ENCODE data around the gene CARMIL3.

CARMIL3 gene

DNA sequence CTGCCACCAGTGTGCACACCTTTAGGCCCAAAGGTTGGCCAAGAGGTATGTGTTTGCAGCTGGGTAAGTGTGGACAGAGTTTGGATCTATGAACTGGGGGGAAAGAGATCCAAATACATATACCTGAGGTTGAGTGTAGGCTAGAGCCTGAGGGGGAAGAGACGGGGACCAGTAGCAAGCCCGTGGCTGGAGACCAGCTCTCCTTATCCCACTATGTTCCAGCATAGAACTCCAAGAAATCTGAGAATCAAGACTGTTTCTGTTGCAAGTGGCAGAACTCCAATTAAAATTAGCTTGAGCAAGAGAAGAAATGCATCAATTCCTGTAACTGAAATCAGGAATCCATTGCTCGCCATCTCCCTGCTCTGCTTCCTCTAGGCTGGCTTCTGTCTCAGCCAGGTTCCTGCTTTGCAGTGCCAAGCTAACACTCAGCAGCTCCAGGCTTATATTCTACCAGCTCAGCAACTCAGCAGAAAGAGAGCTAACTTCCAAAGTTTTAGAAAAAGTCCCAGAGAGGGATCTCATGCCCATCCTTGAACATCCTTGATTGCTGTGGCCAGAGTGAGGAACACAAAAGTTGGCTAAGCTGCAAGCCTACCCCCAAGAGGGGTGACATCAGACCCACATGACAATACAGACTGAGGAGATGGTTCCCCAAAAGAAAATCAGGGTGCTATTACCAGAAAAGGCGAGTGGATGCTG lies 40.8 kb downstream of the CARMIL3 start:
- peaks cover 7% of the 10 kb centered on the region for H3K27me3 Mint-ChIP-seq (ENCODE audit: low read depth)
- H3K9me3 Mint-ChIP-seq, result no peaks in the 10 kb centered on the region
- H3K4me1 Mint-ChIP-seq, result peaks cover 28% of the 10 kb centered on the region
- H3K4me3 Mint-ChIP-seq, result peak overlapping the region; percentile 94 to 97 (median 95)
- peak overlapping the region; percentile 65 to 87 (median 66) for H3K27ac Mint-ChIP-seq
- TF ChIP-seq, protein P1, sequence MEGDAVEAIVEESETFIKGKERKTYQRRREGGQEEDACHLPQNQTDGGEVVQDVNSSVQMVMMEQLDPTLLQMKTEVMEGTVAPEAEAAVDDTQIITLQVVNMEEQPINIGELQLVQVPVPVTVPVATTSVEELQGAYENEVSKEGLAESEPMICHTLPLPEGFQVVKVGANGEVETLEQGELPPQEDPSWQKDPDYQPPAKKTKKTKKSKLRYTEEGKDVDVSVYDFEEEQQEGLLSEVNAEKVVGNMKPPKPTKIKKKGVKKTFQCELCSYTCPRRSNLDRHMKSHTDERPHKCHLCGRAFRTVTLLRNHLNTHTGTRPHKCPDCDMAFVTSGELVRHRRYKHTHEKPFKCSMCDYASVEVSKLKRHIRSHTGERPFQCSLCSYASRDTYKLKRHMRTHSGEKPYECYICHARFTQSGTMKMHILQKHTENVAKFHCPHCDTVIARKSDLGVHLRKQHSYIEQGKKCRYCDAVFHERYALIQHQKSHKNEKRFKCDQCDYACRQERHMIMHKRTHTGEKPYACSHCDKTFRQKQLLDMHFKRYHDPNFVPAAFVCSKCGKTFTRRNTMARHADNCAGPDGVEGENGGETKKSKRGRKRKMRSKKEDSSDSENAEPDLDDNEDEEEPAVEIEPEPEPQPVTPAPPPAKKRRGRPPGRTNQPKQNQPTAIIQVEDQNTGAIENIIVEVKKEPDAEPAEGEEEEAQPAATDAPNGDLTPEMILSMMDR (IDR thresholded peaks at IDR 0.05; ENCODE audit: unreplicated experiment in 3 of 3), result no peak
- no peaks in the 10 kb centered on the region for H3K36me3 Mint-ChIP-seq (ENCODE audit: low read depth)

DNA sequence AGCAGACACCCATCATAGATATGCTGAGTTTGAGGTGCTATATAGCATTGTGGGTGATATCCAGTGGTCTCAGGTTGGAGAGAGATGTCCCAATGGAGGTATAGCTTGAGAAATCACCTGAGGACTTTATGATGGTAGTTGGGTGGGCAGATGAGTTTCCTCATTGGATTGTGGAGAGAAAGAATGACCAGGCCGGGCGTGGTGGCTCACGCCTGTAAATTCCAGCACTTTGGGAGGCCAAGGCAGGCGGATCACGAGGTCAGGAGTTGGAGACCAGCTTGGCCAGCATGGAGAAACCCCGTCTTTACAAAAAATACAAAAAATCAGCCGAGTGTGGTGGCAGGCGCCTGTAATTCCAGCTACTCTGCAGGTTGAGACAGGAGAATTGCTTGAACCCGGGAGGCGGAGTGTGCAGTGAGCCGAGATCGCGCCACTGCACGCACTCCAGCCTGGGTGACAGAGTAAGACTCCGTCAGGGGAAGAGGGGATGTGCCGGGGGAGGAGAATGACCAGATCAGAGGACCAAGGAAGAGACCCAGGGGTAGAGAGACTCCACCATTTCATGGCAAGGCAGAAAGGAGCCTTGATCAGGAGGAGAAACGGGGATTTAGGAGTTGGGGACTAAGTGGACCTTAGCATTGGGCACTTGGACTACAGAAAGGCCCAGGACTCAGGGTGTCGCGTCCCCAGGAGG lies 41.5 kb downstream of the CARMIL3 start:
- Mint-ChIP-seq H3K27me3 (ENCODE audit: low read depth) (peaks cover 7% of the 10 kb centered on the region), H3K27ac (peak overlapping the region; percentile 65 to 87 (median 66)), H3K4me1 (peaks cover 28% of the 10 kb centered on the region), H3K9me3 (no peaks in the 10 kb centered on the region), H3K4me3 (peak overlapping the region; percentile 94 to 97 (median 95)), H3K36me3 (ENCODE audit: low read depth) (no peaks in the 10 kb centered on the region)
- TF ChIP-seq, protein P1 (IDR thresholded peaks at IDR 0.05; ENCODE audit: unreplicated experiment in 3 of 3), result no peak

DNA sequence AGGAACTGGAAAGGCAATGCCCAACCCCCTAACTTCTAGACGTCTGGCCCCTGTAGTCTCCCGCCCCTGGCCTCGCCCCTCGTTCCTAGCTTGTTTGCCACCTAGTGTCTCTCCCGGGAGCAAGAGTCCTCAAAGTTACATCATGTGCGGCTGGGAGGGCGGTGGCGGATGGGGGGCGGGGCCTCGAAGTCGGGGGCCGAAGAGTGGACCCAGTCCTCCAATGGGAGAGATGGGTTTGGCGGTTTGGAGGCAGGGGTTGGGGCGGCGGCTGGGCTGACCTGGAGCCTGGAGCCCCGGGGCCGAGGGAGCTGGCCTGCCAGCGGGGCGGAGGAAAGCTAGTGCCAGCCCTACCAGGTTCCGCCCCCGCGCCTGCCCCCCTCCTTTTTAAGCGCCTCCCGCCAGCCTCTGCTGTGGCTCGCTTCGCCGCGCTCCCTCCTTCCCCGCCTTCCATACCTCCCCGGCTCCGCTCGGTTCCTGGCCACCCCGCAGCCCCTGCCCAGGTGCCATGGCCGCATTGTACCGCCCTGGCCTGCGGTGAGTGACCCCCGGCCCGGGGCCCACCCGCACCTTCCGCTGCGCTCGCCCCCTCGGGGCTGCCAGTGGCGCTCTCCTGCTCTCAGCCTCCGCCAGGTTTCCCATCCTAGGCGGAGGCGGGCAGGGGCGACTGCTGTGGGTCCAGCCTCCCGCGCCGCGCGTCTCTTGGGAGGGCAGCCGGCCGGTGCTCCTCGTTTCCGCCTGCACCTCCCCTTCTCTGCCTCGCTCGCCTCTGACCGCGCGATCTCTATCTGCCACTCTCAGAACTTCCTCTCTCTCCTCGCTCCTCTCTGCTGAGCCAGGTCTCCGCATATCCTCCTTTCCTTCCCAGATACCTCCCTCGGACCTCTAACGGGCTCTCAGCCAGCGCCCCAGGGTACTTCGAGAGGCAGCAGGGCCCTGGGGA lies 42.4 kb downstream of the CARMIL3 start, which contains the start of gene PCK2:
Gene PCK2 (plus strand): TSS at position 411 of the 940 bp plus-strand sequence. CDS start 95 bp downstream, at position 506.
- TF ChIP-seq, protein P1 (IDR thresholded peaks at IDR 0.05; ENCODE audit: unreplicated experiment in 3 of 3), result peak in 1 of 3 experiments; percentile 6
- H3K4me1 Mint-ChIP-seq, result peaks cover 28% of the 10 kb centered on the region
- H3K27me3 Mint-ChIP-seq (ENCODE audit: low read depth), result peaks cover 7% of the 10 kb centered on the region
- no peaks in the 10 kb centered on the region for H3K36me3 Mint-ChIP-seq (ENCODE audit: low read depth)
- H3K27ac Mint-ChIP-seq, result peak within 1 kb of the TSS; percentile 89 to 96 (median 90)
- no peaks in the 10 kb centered on the region for H3K9me3 Mint-ChIP-seq
- H3K4me3 Mint-ChIP-seq, result peak within 1 kb of the TSS; percentile 94 to 97 (median 95)

DNA sequence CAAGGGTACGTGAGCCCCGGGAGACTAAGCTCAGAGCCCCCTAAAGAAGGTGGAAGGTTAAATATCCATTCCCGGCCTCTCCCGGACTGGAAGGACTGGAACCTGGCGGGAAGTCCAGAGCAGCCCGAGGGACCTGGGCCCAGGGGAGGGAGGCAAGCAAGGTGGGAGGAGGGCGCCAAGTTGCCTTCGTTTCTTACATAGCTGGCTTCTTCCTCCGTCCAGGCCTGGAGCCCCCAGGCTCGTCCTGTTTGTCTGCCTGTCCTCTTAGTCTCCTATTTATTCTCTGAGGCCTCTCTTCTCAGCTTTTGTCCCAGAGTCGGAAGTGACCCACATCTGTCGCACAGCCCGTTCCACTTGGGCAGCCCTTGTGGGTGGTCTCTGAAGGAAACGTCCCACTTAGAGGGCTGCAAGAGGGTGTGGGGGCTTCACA lies 43.0 kb downstream of the CARMIL3 start:
- Mint-ChIP-seq H3K4me1 (peaks cover 28% of the 10 kb centered on the region), H3K9me3 (no peaks in the 10 kb centered on the region), H3K27ac (peak overlapping the region; percentile 89 to 96 (median 90)), H3K4me3 (peak overlapping the region; percentile 94 to 97 (median 95)), H3K36me3 (ENCODE audit: low read depth) (no peaks in the 10 kb centered on the region), H3K27me3 (ENCODE audit: low read depth) (peaks cover 7% of the 10 kb centered on the region)
- TF ChIP-seq, protein P1 (IDR thresholded peaks at IDR 0.05; ENCODE audit: unreplicated experiment in 3 of 3), result no peak

DNA sequence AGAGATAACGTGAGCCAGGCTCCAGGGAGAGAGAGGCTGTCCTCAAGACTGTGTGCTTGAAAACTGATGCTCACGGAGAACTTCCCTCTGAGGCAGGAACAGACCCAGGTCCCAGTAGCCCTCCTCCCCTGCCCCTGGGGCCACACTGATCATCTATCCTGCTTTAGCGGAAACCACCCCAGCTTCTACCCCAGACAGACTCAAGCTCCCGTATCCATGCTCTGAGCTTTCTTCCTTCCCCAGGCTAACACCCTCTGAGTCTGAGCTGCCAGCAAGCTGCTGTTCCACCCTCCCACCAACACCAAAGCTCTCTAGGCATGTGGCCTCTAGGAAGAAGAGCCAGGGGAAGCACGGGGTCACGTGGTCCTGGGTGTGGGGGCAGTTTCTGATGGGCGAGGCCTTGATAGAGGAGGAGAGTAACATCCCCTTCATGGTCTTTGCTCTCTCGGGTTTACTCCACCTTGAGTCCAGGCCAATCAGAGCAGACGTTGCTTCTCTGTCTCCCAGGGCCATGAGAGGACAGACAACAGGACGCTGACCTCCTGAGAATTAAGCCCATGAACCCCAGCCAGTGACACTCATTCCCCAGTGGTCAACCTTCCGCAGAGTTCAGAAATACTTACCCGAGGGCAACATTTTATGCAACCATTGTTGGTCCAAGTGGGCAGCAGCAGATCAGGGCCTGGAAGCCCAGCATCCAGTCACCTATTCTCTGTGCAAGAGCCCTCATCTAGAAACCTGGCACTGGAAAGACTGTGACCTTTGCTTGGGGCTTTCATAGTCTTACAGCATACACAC lies 43.7 kb downstream of the CARMIL3 start:
- H3K36me3 Mint-ChIP-seq (ENCODE audit: low read depth), result no peaks in the 10 kb centered on the region
- H3K4me1 Mint-ChIP-seq, result peaks cover 27% of the 10 kb centered on the region
- TF ChIP-seq, protein P1 (IDR thresholded peaks at IDR 0.05; ENCODE audit: unreplicated experiment in 3 of 3), result no peak
- peak overlapping the region; percentile 94 to 97 (median 95) for H3K4me3 Mint-ChIP-seq
- peaks cover 7% of the 10 kb centered on the region for H3K27me3 Mint-ChIP-seq (ENCODE audit: low read depth)
- H3K9me3 Mint-ChIP-seq, result no peaks in the 10 kb centered on the region
- H3K27ac Mint-ChIP-seq, result peak overlapping the region; percentile 89 to 96 (median 90)

Data from nephron (organoid).